Erythroblast (primary cell): Measurements from ENCODE around the gene TMX3.

Source experiments
- GATA1 ChIP-seq: IDR thresholded peaks from 2 replicates; pipeline ENCODE4 v1.6.1; 2011; ENCODE audit warnings: low read depth, mild to moderate bottlenecking, control low read depth, low read length, moderate library complexity
- POLR2A ChIP-seq: IDR thresholded peaks from 2 replicates; pipeline ENCODE4 v1.6.1; 2011; ENCODE audit warnings: mild to moderate bottlenecking, low read length

DNA sequence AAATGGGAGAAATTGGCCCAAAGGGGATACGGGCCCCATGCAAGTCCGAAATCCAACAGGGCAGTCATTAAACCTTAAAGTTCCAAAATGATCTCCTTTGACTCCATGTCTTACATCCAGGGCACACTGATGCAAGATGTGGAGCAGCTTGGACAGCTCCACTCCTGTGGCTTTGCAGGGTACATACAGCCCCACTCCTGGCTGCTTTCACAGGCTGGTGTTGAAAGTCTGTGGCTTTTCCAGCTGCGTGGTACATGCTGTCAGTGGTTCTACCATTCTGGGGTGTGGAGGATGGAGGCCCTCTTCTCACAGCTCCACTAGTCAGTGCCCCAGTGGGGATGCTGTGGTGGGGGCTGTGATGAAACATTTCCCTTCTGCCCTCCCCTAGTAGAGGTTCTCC is 8.6 kb upstream of the TMX3 start:
- TF ChIP-seq POLR2A (no peak), GATA1 (no peak)
